Measurements from ENCODE around the gene DOCK2.

DOCK2 gene

DNA sequence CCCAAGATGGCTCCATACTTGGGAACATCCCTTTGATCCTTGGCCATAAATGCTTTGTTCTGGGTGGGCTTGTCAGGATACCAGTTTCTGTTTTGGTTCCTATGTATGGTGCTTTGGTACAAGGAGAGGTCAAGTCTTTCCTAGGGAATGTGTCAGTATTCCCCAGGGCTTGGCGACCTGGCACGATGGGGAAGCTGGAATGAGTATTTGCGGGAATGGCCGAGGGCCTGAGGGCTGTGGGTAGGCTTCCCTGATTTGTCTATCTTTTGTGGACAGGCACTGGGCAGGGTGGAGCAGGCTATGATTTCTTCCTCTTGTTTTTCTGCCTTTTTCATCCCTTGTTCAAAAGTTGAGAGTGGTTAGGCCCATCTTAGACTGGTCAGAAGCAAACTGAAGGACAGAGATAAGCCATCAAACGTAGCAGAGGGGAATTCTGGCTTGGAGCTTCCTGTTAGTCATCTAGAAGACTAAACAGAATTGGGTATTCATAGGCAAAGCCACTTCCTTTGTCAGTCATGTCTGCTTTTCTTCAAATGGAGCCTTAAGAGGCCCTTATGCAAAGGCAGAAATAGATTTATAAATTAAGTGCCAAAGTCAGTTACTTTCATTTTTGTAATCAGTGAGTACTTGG is 13.7 kb downstream of the DOCK2 start:
- Histone ChIP-seq H3K4me2 (ENCODE audit: low read length) (peak overlapping the region; percentile 38), H3K79me2 (ENCODE audit: control insufficient read depth, low read length) (peaks cover 98% of the 10 kb centered on the region), H3K9me2 (replicated peaks; ENCODE audit: control insufficient read depth, low read length) (no peaks in the 10 kb centered on the region), H3K4me1 (ENCODE audit: control insufficient read depth, low read length) (peaks cover 56% of the 10 kb centered on the region), H3K9me3 (ENCODE audit: control insufficient read depth, insufficient read depth, low read length) (no peaks in the 10 kb centered on the region), H3K4me3 (ENCODE audit: low read length) (0 out of 2 replicates have a peak overlapping the region, but pooled peaks have one; percentile 2), H4K20me1 (ENCODE audit: control insufficient read depth, insufficient read depth, low read depth, low read length) (peaks cover 35% of the 10 kb centered on the region), H3K27ac (ENCODE audit: low read depth, low read length) (no peak overlapping the region), H3F3A (ENCODE audit: control insufficient read depth, insufficient read depth) (no peaks in the 10 kb centered on the region), H3K36me3 (ENCODE audit: control insufficient read depth, low read length) (peaks cover 84% of the 10 kb centered on the region), H3K27me3 (ENCODE audit: control insufficient read depth, low read length) (no peaks in the 10 kb centered on the region)
- no peak for TF ChIP-seq EZH2phosphoT487 (IDR thresholded peaks at IDR 0.05; ENCODE audit: borderline replicate concordance, low read length)
- TF ChIP-seq, protein P1, sequence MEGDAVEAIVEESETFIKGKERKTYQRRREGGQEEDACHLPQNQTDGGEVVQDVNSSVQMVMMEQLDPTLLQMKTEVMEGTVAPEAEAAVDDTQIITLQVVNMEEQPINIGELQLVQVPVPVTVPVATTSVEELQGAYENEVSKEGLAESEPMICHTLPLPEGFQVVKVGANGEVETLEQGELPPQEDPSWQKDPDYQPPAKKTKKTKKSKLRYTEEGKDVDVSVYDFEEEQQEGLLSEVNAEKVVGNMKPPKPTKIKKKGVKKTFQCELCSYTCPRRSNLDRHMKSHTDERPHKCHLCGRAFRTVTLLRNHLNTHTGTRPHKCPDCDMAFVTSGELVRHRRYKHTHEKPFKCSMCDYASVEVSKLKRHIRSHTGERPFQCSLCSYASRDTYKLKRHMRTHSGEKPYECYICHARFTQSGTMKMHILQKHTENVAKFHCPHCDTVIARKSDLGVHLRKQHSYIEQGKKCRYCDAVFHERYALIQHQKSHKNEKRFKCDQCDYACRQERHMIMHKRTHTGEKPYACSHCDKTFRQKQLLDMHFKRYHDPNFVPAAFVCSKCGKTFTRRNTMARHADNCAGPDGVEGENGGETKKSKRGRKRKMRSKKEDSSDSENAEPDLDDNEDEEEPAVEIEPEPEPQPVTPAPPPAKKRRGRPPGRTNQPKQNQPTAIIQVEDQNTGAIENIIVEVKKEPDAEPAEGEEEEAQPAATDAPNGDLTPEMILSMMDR (IDR thresholded peaks at IDR 0.05; ENCODE audit: low read depth, low read length, poor library complexity, severe bottlenecking), result no peak

DNA sequence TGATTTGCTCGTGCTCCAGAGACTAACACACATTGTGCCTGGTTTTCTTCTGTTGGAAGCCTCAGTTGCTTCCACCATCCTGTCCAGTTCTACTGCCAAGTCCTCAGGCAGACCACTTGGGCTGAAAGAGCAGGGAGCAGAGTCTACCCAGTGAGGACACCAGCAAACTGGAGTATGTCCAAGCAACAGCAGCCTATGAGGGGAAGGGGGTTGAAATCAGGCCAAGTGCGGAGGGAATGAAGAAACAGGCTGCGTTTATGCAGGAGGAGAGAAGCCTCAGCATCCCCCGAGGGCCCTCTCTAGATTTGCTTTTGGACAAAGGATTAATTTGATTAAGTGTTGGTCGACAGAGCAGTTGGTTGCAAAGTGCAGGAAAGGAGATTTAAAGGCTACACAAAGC is 14.5 kb downstream of the DOCK2 start:
- Histone ChIP-seq H3K4me3 (ENCODE audit: low read length) (no peak overlapping the region), H3K36me3 (ENCODE audit: control insufficient read depth, low read length) (peaks cover 91% of the 10 kb centered on the region), H3K27me3 (ENCODE audit: control insufficient read depth, low read length) (no peaks in the 10 kb centered on the region), H3K9me3 (ENCODE audit: control insufficient read depth, insufficient read depth, low read length) (no peaks in the 10 kb centered on the region), H3K27ac (ENCODE audit: low read depth, low read length) (no peak overlapping the region), H4K20me1 (ENCODE audit: control insufficient read depth, insufficient read depth, low read depth, low read length) (peaks cover 35% of the 10 kb centered on the region), H3K9me2 (replicated peaks; ENCODE audit: control insufficient read depth, low read length) (no peaks in the 10 kb centered on the region), H3K4me1 (ENCODE audit: control insufficient read depth, low read length) (peaks cover 50% of the 10 kb centered on the region), H3K4me2 (ENCODE audit: low read length) (no peak overlapping the region), H3K79me2 (ENCODE audit: control insufficient read depth, low read length) (peaks cover 98% of the 10 kb centered on the region), H3F3A (ENCODE audit: control insufficient read depth, insufficient read depth) (no peaks in the 10 kb centered on the region)
- no peak for TF ChIP-seq EZH2phosphoT487 (IDR thresholded peaks at IDR 0.05; ENCODE audit: borderline replicate concordance, low read length)
- TF ChIP-seq, protein P1 (IDR thresholded peaks at IDR 0.05; ENCODE audit: low read depth, low read length, poor library complexity, severe bottlenecking), result no peak

DNA sequence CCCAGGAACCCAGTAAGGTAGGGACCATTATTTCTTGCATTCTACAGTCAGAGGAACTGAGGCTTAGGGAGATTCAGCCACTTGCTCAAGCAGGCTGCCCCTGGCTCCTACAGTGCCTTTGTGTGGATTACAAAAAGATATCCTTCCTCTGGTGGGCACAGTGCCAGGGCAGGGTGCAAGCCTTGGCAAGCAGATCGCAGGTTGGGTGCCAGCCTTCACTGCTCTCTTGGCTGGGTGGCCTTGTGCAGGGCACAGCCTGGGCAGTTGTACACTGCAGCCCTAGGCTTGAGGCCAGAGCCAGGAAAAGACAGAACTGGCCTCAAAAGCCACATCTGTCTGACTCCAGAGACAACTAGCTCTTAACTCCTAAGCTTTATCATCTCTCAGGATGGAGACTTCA is 15.0 kb downstream of the DOCK2 start:
- Histone ChIP-seq H3K9me3 (ENCODE audit: control insufficient read depth, insufficient read depth, low read length) (no peaks in the 10 kb centered on the region), H3K4me3 (ENCODE audit: low read length) (no peak overlapping the region), H3K36me3 (ENCODE audit: control insufficient read depth, low read length) (peaks cover 92% of the 10 kb centered on the region), H3K4me2 (ENCODE audit: low read length) (no peak overlapping the region), H3K27ac (ENCODE audit: low read depth, low read length) (no peak overlapping the region), H3K79me2 (ENCODE audit: control insufficient read depth, low read length) (peaks cover 98% of the 10 kb centered on the region), H3F3A (ENCODE audit: control insufficient read depth, insufficient read depth) (no peaks in the 10 kb centered on the region), H3K9me2 (replicated peaks; ENCODE audit: control insufficient read depth, low read length) (no peaks in the 10 kb centered on the region), H4K20me1 (ENCODE audit: control insufficient read depth, insufficient read depth, low read depth, low read length) (peaks cover 32% of the 10 kb centered on the region), H3K27me3 (ENCODE audit: control insufficient read depth, low read length) (no peaks in the 10 kb centered on the region), H3K4me1 (ENCODE audit: control insufficient read depth, low read length) (peaks cover 45% of the 10 kb centered on the region)
- no peak for TF ChIP-seq EZH2phosphoT487 (IDR thresholded peaks at IDR 0.05; ENCODE audit: borderline replicate concordance, low read length)
- TF ChIP-seq, protein P1 (IDR thresholded peaks at IDR 0.05; ENCODE audit: low read depth, low read length, poor library complexity, severe bottlenecking), result no peak

All from DOHH2 (cell line).